Activated CD8-positive, alpha-beta memory T cell treated with anti-CD3 and anti-CD28 coated beads for 36 hours (primary cell): ENCODE results near the gene LRRC10B. TPM values are rescaled to one million over a fixed set of nuclear protein-coding genes. Genes with fewer than 3 reads are reported as not detected.

ENCODE experiments used
- CTCF ChIA-PET: fragments of 350-600 bp; sonication (Branson Sonifier 250); formaldehyde crosslinking; loops from one replicate; lab custom pipeline; 2021; ENCODE audit warnings: antibody characterized with exemption; lab: Charles Lee
- POLR2A ChIA-PET: fragments of 350-600 bp; sonication (Branson Sonifier 250); formaldehyde crosslinking; loops from one replicate; lab custom pipeline; 2021; ENCODE audit warnings: antibody characterized with exemption; lab: Charles Lee
- total RNA-seq, 2 experiments: library from RNA; stranded (reverse); gene quantifications; one replicate each; pipeline ENCODE4 v1.2.3, GENCODE V29; 2021

The LRRC10B gene
- total RNA-seq, 2 experiments from 2014 or later = not detected

DNA sequence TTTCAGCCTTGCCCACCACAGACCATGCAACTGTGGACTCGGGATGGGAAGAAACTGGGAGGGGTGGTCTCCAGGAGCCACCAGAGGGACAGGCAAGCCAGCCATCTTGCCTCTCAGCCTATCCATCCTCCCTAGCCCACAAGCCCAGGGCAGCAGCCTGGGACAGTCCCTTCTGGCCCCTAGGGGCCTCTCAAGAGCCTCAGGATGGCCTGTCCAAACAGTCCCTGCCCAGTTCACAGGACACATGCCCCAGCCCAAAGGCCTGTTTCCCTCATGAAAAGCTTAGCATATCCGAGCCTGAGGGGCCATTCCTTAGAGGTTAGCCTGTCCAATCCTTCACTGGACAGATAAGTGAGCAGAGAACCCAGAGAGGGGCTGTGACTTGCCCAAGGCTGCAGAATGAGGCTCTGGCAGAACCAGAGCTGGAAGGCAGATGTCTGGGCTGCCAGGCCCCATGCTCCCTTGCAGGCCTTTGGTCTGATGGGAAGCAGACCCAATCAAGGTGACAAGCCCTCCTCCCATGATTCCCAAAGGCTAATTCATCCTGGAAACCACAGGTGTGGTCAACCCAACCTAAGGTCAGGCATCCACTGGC is 28.2 kb downstream of the LRRC10B start:
- CTCF ChIA-PET = no interaction called here

DNA sequence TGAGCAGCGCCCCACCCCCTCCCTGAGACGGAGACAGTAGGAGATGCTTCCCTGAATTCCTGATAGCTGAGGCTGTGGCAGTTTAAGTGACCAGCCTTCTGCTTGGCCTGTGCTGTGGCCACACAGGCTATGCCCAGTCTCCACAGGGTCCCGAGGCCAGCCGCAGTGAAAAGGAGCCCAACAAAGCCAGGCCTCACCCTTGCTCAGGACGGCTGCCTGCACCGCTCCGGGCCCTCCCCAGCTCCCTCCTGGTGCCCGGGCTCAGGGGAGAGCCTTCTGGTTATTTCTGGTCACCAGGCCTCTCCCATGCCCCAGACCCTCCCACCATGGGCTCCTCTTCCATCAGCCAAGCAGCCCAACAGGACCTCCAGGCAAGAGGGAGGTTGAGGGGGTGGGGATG is 28.8 kb downstream of the LRRC10B start:
- CTCF ChIA-PET = no interaction called here
- POLR2A ChIA-PET = no interaction called here

More for the DNA sequence above, 28.2 kb downstream of the LRRC10B start:
- POLR2A ChIA-PET = no interaction called here

DNA sequence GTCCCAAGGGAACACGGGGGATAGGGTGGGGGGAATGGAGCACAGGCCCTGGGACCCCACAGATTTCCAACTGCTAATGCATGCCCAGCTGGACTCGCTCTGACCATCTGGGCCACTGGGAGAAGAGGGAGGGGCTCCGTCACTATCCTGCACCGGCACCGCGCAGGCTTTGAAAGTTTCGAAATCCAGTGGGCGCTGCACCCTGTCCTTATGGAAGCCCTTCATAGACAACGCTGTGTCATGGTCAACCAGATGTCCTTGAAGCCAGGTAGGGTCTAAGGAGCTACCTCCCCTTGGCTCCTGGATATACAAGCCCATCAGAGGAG is 30.1 kb downstream of the LRRC10B start:
- ChIA-PET POLR2A (no interaction called here), CTCF (no interaction called here)

DNA sequence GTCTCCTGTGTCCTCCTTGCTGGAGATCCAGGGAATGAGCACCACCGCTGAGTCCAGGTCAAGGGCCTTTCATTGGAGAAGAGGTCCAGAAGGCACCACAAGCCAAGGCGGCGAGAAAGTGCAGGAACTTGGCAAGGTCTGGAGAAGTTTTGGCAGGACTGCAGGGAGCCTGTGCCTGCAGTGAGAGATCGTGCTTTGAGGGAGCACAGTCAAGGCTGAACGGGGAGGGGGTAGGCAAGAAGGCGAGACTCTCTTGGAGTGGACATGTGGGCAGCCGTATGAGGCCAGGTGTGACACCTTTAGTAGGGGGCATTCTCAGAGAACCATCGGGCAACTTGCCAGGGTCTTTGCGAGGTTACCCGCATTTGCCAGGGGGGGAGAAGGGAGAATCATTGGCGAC is 30.5 kb downstream of the LRRC10B start:
- ChIA-PET POLR2A (no interaction called here), CTCF (no interaction called here)

DNA sequence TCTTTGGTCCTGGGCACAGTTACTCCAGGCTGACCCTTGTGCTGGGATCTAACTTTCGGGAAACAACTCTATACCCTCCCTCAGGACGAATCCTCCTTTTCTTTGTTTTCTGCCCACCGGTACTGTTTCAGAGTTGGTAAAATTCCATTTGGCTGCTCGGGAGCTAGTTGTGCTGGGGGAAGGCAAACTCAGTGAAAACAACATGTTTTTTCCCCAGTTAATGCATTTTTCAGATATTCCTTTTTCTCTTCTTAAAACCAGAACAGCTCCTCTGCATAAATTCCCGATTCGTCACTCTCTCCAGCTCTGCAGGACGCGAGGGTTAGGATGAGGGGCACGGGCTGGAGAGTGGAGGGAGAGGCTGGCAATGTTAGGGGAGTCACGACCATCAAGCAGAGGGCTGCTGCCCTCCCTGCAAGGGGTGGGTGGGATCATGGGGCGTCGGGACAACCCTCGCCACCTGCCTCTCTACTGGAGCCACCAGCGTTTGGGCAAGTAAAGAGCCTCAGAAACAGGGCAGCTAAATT is 31.3 kb downstream of the LRRC10B start:
- CTCF ChIA-PET = interaction anchor here (0.6 kb wide), 1 partner anchor 164 kb away, joined by 3 read pairs; no protein-coding TSS in a partner anchor
- POLR2A ChIA-PET = no interaction called here

DNA sequence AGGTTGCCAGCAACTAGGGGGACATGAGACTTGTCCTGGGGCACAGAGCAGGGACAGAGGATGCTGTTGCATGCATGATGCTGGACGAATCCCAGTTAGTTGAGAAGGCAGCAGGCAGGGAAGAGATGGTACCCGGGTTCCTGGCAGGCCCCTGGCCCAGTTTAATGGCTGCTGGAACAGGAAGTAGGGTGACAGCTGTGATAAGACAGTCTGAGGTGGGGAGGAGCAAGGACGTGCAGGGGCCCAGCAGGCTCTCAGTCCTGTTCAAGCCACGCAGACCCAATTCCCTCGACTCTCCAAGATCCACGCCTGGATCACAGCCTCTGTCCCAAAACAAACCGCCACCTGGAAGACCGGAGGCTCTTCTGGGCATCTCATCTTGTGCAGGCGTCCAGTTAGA is 32.0 kb downstream of the LRRC10B start:
- ChIA-PET POLR2A (no interaction called here), CTCF (interaction anchor here (0.6 kb wide), 1 partner anchor 164 kb away, joined by 3 read pairs; no protein-coding TSS in a partner anchor)

DNA sequence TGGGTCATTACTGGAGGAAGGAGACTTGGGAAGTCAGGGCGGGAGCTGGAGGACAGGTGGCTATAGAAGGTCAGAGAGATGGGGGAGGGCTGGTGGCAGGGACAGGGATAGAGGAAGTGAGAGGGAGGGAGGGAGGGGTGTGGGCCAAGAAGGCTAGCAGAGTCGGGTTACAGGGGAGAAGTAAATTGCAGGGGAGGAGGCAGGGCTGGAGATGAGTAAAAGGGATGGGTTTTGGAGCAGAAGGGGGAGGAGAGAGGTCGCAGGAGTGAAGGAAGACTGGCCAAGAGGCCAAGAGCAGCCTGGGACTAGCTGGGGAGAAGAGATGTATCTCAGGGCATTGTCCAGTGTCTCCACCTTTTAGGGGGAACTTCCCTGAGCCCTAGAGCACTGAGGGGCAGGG is 33.0 kb downstream of the LRRC10B start:
- POLR2A ChIA-PET = no interaction called here
- CTCF ChIA-PET = interaction anchor here (0.9 to 1.2 kb wide), 2 partner anchors 24 to 95 kb away, joined by 3 read pairs; no protein-coding TSS in a partner anchor

DNA sequence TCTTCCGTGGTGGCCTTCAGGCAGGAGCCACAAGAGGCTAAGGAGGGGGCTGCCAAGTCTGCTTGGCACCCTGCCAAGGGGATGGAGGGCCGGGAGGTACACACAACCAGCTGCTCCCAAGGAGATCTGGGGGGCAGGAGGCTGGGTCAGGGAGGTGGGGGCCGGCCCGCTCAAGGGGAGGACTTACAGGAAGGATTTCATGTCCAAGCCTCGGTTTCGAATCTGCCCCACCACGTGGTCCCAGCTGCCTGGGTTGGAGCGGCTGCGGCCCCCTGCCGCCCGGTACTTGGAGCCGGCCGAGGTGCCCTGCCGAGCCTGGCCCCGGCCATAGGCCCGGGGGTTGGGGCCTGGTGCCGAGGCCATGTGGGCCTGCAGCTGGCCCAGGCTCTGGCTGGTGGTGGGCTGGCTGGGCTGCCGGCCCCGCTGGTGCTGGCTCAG is 33.5 kb downstream of the LRRC10B start:
- ChIA-PET POLR2A (no interaction called here), CTCF (interaction anchor here (0.9 to 1.2 kb wide), 2 partner anchors 25 to 95 kb away, joined by 3 read pairs; no protein-coding TSS in a partner anchor)

DNA sequence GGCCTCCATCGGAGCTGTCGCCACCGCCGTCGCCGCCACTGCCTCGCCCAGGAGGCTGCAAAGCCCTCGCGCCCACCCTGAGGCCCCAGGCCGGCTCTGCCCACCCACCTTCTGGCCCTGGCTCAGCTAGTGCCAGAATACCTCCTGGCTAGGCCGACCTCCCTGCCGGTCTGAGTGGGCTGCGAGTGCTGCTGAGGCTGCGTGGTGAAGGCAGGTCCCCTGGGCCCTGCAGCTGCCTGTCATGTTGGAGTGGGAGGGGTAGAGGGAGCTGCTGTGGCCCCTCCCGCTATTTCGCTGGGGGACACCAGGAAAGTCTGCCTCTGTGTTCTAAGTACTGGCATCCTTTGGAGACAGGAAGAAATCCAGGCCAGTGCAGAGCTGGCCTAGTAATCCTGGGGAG is 34.2 kb downstream of the LRRC10B start:
- ChIA-PET CTCF (no interaction called here), POLR2A (no interaction called here)

DNA sequence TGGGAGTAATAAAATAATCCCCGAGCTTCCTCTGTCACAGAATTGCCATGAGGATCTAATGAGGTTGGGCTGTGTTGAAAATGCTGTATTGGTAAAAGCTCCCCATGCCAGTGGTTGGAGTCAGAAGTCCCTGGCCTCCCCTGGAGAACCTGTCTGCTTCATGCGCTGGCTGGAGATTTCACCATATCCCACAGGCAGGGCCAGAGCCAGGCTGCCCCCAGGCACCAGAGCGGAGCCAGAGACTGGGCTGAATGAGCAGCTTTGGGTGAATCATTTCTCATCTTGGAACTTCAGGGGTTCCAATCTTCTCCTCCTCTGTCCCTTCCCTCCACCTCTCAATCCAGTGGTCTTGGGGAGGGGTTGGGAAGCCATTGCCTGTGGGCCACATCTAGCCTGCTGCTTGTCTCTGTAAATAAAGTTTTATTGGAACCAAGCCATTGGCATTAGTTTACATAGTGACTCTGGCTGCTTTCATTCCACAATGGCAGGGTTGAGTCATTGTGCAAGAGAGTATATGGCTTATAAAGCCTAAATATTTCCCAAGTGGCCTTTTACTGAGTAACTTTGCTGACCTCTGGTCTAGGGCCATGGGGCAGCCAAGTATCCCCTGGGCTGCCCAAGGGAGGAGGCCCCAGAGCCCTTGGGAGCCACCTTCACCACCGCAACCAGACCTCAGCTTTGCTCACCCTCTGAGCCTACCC is 35.2 kb downstream of the LRRC10B start:
- POLR2A ChIA-PET = no interaction called here
- CTCF ChIA-PET = interaction anchor here (1.6 kb wide), 1 partner anchor 12 kb away, joined by 7 read pairs; no protein-coding TSS in a partner anchor

DNA sequence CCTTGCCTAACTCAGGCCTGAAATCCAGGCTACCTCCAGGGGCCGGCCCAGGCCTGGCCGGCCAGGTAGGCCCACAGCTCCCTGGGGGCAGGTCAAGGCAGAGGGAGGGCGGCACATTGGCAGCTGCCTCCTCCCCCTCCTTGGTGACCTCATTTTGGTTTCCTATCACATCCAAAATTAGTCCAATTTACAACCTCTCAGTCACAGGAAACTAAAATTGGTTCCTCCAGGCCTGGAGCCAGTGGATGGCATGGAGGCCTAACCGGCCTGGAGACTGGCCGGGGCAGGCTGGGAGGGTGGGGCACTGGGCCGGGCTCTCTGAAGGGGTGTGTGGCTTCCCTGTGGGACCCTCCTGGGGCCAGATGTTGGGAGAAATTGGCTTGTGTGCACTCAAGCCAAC is 35.9 kb downstream of the LRRC10B start:
- POLR2A ChIA-PET = no interaction called here
- CTCF ChIA-PET = interaction anchor here (1.3 to 1.6 kb wide), 2 partner anchors 13 to 28 kb away, joined by 5 to 7 read pairs; no protein-coding TSS in a partner anchor

DNA sequence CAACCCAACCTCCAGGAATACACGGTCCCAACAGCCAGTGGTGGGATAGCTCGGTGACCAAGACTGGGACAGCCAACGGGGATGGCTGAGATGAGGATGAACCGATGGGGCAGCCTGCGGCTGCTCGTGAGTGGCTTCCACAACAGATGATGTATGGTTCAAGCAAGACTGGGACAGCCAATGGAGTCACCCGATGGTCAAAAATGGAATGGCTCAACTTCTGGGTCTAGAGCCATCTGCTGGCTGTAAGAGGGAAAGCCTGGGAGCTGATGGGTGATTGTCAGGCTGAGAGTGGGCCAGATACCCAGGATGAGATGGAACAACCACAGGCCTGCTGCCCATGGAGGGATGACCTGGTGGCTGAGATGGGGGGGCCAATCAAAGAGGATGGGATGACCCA is 36.8 kb downstream of the LRRC10B start:
- POLR2A ChIA-PET = interaction anchor here (0.6 kb wide), 1 partner anchor 143 kb away, joined by 7 read pairs; no protein-coding TSS in a partner anchor
- CTCF ChIA-PET = interaction anchor here (1.3 kb wide), 1 partner anchor 29 kb away, joined by 5 read pairs; no protein-coding TSS in a partner anchor

DNA sequence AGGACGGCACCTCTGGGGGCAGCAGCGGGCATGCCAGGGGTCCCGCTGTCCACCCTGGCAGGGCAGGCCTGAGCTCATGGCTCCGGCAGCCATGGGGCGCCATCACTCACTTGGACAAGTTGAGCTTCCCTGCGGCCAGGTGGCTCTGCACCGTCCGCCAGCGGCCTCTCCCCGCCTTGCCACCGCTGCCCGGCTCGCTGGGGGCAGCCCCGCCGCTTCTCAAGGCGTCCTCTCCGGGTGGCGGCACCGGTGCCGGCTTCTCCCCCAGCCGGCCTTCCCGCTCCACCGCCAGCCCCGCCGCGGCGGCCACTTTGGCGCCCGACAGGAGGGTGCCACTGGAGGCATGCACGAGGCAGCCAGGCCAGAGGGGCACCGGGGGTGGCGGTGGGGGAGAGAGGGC is 37.4 kb downstream of the LRRC10B start:
- POLR2A ChIA-PET = no interaction called here
- CTCF ChIA-PET = interaction anchor here (1.3 kb wide), 1 partner anchor 29 kb away, joined by 5 read pairs; no protein-coding TSS in a partner anchor

DNA sequence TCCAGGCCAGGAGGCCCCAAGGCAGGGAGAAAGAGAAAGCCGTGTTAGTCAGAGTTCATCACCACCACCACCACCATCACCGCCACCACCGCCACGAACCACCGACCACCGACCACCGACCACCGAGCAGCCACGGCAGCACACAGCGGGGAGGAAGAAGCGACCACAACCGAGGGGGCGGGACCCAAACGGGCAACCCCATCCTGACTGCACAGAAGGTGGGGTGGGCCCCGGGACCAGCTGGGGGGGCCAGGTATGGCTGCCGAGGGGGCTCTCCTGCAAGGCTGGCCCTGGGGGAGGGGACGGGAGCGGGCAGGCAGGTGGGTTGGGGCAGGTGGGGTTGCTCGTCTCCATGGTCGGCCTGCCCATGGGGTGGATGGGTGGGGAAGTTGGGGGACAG is 38.1 kb downstream of the LRRC10B start:
- ChIA-PET CTCF (no interaction called here), POLR2A (no interaction called here)

DNA sequence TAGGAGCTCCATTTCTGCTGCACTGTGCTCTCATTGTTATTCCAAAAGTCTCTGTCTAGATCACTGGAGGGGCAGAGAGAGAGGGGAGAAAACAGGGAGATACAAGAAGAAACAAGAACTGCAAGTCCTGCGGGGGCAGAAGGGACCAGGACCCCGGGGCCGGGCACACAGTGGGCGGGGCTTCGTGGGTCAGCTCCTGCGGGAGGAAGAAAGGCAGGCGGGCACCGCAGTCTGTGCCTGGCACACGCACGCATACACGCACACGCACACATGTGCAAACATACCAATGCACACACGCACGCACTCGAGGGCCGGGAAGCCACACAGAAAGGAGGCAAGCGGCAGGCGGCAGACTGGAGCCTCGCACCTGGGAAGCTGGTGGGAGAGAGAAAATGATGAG is 38.7 kb downstream of the LRRC10B start:
- ChIA-PET POLR2A (no interaction called here), CTCF (no interaction called here)

DNA sequence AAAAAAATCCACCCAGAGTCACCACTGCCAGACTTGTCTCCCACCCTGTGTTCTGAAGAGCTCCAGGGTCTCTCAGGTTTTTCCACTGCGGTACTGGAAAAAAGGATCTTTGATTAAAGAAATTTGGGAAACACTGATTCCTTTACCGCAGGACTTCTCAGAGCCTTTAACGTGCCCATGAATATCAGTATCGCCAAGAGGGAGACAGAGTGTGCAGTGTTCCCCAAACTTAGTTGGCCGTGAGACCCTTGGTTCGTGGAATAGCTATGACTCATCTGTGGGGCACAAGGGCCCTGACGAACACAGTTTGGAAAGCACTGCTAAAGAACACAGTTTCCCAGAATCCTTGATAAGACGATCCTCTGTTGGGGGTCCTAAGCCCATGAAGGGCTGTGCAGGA is 40.6 kb downstream of the LRRC10B start:
- POLR2A ChIA-PET = no interaction called here
- CTCF ChIA-PET = no interaction called here

DNA sequence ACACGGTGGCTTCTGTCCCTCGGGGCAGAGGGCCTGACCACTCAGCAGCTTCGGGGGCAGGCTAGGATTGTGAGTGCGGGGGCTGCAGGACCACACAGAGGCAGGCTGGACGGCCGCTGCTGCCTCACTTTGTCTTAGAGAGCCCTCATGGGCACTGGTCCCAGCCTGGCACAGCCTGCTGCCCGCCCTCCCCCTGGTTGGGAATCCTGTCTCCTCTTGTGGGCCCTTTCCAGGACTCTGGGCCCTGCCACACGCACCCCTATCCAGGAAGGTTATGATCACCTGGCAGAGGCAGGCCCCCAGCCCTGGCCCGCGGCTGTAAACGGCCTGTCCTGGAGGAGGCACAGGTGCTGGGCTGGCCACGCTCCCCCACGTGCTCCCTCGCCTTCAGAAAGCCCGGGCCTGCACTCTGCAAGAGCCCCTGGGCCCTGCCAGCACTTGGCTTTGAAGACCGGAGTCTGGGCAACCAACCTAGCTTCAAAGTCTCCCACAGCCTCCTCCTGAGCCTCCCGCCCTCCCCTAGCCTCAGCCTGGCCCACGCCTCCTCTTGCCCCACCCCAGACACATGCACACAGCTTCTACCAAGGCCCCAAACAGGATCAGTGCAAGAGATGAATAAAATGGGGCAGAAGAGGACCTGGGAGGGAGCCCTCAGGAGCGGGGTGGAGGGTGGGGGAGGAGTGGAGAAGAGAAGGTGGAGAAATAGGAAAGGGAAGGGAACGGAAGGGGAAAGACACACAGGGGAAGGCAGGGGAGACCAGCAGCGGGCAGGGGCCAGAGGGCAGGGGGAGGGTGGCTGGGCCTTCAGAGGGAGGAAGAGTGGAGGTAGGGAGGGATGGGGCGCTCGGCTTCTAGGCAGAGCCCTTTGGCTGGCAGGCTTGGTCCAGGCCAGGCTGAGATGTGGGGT is 41.4 kb downstream of the LRRC10B start:
- ChIA-PET CTCF (no interaction called here), POLR2A (no interaction called here)

DNA sequence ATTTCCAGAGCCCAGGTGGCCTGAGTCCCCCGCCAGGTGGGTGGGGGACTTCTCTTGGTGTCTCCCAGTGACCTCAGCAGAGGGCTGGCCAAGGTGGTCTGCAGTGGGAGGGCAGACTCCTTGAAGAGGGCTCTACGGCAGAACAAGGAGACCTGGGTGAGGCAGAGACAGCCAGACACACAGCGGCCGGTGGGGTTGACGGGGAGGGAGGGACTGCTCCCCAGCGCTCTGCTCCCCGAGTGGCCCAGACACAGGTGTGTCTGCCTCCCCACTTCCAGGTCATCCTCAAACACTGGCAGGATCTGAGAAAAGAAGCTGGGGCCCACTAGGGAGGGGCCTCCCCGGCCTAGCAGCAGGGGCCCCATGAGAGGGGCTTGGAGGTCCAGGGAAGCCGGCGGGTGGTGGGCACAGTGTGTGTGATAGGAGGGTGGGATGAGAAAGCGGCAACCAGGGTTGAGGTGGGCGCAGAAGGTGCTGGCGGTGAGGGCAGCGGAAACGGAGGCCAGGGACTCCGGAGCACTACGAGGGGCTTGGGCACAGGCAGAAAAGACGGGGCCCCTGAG is 42.2 kb downstream of the LRRC10B start:
- CTCF ChIA-PET = no interaction called here
- POLR2A ChIA-PET = no interaction called here

DNA sequence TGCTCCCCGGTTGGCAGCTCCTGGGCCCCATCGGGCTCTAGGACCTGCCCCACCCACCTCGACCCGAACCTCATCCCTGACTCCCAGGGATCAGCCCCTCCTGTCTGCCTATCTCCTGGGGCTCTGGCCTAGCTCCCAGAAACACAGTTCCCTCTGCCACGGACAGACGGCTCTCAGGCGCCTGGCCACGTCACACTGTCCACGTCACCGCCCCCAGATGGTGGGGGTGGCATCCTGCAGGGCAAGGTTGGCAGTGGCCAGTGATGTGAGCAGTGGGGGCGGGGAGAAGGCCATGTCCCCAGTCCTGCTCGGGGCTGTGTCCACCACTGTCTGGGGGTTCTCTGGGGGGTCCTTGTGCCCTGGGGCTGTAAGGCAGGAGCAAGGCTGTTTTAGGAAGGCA is 43.1 kb downstream of the LRRC10B start:
- ChIA-PET POLR2A (no interaction called here), CTCF (no interaction called here)
